ENCODE measurements around the gene ARL16. TPM values are rescaled to one million over a fixed set of nuclear protein-coding genes. Genes with fewer than 3 reads are reported as not detected.

ARL16 gene
- total and polyA plus RNA-seq, 2 of the 4 experiments (the other 2 are of a cell fraction), result 51.1 to 77.9 TPM

DNA sequence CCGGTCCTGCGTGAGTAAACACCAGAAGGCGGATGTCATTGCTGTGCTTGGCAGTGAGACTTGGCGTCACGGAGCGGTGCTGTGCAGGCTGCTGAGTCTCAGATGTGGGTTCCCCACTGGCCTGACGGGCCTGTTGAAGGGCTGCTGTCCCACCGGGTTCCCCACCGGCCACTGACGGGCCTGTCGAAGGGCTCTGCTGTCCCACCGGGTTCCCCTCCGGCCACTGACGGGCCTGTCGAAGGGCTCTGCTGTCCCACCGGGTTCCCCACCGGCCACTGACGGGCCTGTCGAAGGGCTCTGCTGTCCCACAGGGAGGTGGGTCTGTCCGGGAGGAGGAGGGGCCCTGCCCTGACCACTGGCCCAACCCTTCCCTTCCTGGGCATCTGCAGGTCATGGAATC is 3.0 kb upstream of the ARL16 start:
- peaks cover 74% of the 10 kb centered on the region for H4K20me1 ChIP-seq (ENCODE audit: insufficient read depth, low read length)
- H3K27ac ChIP-seq (ENCODE audit: insufficient read depth, low read length), result no peak overlapping the region
- no peak overlapping the region for H4K8ac ChIP-seq (ENCODE audit: low read depth in 2 of 2, low read length in 2 of 2)
- H3K9me3 ChIP-seq (ENCODE audit: control insufficient read depth, insufficient read depth, low read length), result no peaks in the 10 kb centered on the region
- H3K14ac ChIP-seq (replicated peaks; ENCODE audit: low read depth, low read length), result no peak overlapping the region
- no peak overlapping the region for H2BK5ac ChIP-seq (ENCODE audit: low read depth, low read length, poor library complexity, severe bottlenecking)
- H3K4me2 ChIP-seq (ENCODE audit: low read depth, low read length), result no peak overlapping the region
- no peak overlapping the region for H3K4ac ChIP-seq (ENCODE audit: low read depth, low read length)
- no peak overlapping the region for H3K4me3 ChIP-seq (ENCODE audit: insufficient read depth, low read depth, low read length)
- no peak overlapping the region for H3K18ac ChIP-seq (ENCODE audit: low read depth, low read length)
- in situ Hi-C loops (cut with MboI; ENCODE audit: low sequenced_read_pairs), result no loop called here
- TF ChIP-seq FOS (IDR thresholded peaks at IDR 0.05; ENCODE audit: low read depth, low read length), result no peak
- TF ChIP-seq CHD1 (IDR thresholded peaks at IDR 0.05; ENCODE audit: low read depth, low read length), result no peak
- TF ChIP-seq SMC3 (IDR thresholded peaks at IDR 0.05; ENCODE audit: low read depth, low read length), result no peak
- no peak for TF ChIP-seq NFE2L2 (IDR thresholded peaks at IDR 0.05; ENCODE audit: low read depth, low read length)
- no peak for TF ChIP-seq RAD21 (IDR thresholded peaks at IDR 0.05; ENCODE audit: low read length)
- TF ChIP-seq BHLHE40 (IDR thresholded peaks at IDR 0.05; ENCODE audit: low read depth, low read length), result no peak
- no peak for TF ChIP-seq RCOR1 (IDR thresholded peaks at IDR 0.05; ENCODE audit: insufficient replicate concordance, low read length)
- TF ChIP-seq, protein P1, sequence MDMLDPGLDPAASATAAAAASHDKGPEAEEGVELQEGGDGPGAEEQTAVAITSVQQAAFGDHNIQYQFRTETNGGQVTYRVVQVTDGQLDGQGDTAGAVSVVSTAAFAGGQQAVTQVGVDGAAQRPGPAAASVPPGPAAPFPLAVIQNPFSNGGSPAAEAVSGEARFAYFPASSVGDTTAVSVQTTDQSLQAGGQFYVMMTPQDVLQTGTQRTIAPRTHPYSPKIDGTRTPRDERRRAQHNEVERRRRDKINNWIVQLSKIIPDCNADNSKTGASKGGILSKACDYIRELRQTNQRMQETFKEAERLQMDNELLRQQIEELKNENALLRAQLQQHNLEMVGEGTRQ (IDR thresholded peaks at IDR 0.05; ENCODE audit: low read depth, low read length), result no peak
- TF ChIP-seq, protein P2, sequence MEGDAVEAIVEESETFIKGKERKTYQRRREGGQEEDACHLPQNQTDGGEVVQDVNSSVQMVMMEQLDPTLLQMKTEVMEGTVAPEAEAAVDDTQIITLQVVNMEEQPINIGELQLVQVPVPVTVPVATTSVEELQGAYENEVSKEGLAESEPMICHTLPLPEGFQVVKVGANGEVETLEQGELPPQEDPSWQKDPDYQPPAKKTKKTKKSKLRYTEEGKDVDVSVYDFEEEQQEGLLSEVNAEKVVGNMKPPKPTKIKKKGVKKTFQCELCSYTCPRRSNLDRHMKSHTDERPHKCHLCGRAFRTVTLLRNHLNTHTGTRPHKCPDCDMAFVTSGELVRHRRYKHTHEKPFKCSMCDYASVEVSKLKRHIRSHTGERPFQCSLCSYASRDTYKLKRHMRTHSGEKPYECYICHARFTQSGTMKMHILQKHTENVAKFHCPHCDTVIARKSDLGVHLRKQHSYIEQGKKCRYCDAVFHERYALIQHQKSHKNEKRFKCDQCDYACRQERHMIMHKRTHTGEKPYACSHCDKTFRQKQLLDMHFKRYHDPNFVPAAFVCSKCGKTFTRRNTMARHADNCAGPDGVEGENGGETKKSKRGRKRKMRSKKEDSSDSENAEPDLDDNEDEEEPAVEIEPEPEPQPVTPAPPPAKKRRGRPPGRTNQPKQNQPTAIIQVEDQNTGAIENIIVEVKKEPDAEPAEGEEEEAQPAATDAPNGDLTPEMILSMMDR (conservative IDR thresholded peaks at IDR 0.05; ENCODE audit: low read depth, low read length), result no peak
- no peak for TF ChIP-seq RFX5 (IDR thresholded peaks at IDR 0.05; ENCODE audit: low read depth, low read length)
- no peak for TF ChIP-seq MAZ (IDR thresholded peaks at IDR 0.05; ENCODE audit: borderline replicate concordance, low read depth, low read length)
- TF ChIP-seq CEBPB (IDR thresholded peaks at IDR 0.05; ENCODE audit: low read depth, low read length), result no peak
- no peak for TF ChIP-seq POLR2A (IDR thresholded peaks at IDR 0.05; ENCODE audit: low read depth, low read length)
- TF ChIP-seq, protein P3, sequence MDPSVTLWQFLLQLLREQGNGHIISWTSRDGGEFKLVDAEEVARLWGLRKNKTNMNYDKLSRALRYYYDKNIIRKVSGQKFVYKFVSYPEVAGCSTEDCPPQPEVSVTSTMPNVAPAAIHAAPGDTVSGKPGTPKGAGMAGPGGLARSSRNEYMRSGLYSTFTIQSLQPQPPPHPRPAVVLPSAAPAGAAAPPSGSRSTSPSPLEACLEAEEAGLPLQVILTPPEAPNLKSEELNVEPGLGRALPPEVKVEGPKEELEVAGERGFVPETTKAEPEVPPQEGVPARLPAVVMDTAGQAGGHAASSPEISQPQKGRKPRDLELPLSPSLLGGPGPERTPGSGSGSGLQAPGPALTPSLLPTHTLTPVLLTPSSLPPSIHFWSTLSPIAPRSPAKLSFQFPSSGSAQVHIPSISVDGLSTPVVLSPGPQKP (IDR thresholded peaks at IDR 0.05; ENCODE audit: borderline replicate concordance, low read depth, low read length), result no peak
- CTCF ChIA-PET, result no interaction called here
- peaks cover 18 to 66% of the 10 kb centered on the region in 2 experiments; a peak in 3 of 4 replicates for H3K79me1 ChIP-seq (ENCODE audit: low read depth in 1 of 2, low read length in 2 of 2)
- no peak overlapping the region for H2BK20ac ChIP-seq (ENCODE audit: low read depth, low read length)
- ATAC-seq (ENCODE audit: low read depth) (no peak), DNase-seq (no peak)
- H3K9me1 ChIP-seq (ENCODE audit: insufficient read depth, low read length), result peaks cover 6% of the 10 kb centered on the region; the same call in 1 of the 2 replicates
- dilution Hi-C loops (cut with HindIII; ENCODE audit: low sequenced_read_pairs, unreplicated experiment), result no loop called here
- POLR2A ChIA-PET (ENCODE audit: unreplicated experiment), result no interaction called here
- no peak overlapping the region for H2BK120ac ChIP-seq (ENCODE audit: low read depth, low read length)
- H4K5ac ChIP-seq (ENCODE audit: low read depth, low read length), result no peak overlapping the region
- WGBS, 2 experiments (ENCODE audit: extremely low coverage in 2 of 2, insufficient read length in 1 of 2), result 94% methylated on average over 10 of the region's 20 CpGs; no CpG with 5 or more reads in 1 of the 2 experiments
- BruUV-seq (replicated peaks), result no TSS peak
- H3K9ac ChIP-seq (ENCODE audit: low read depth, low read length), result no peak overlapping the region
- H3K27me3 ChIP-seq (ENCODE audit: control insufficient read depth, insufficient read depth, low read length), result no peaks in the 10 kb centered on the region
- peaks cover 58% of the 10 kb centered on the region for H3K36me3 ChIP-seq (ENCODE audit: control insufficient read depth, insufficient read depth, low read length)
- H3K23ac ChIP-seq (ENCODE audit: low read depth, low read length), result no peak overlapping the region
- peak overlapping the region; percentile 38 for H2AK9ac ChIP-seq (replicated peaks; ENCODE audit: low read depth, low read length, poor library complexity)
- H2AK5ac ChIP-seq (ENCODE audit: low read depth, low read length), result no peak overlapping the region
- H2BK15ac ChIP-seq (ENCODE audit: low read depth, low read length), result no peak overlapping the region
- H4K91ac ChIP-seq (ENCODE audit: insufficient read depth, low read depth, low read length), result no peak overlapping the region
- peaks cover 10% of the 10 kb centered on the region for H3K4me1 ChIP-seq (ENCODE audit: control insufficient read depth, insufficient read depth, low read length)
- H3K56ac ChIP-seq (ENCODE audit: extremely low read depth, insufficient read depth, low read length), result no peak overlapping the region
- H2AFZ ChIP-seq (replicated peaks; ENCODE audit: low read length, poor library complexity), result no peak overlapping the region
- intact Hi-C loops (cut with micrococcal nuclease), result no loop called here

Data from IMR-90 (cell line).